ENCODE results near the gene SPINT3.

The SPINT3 gene

DNA sequence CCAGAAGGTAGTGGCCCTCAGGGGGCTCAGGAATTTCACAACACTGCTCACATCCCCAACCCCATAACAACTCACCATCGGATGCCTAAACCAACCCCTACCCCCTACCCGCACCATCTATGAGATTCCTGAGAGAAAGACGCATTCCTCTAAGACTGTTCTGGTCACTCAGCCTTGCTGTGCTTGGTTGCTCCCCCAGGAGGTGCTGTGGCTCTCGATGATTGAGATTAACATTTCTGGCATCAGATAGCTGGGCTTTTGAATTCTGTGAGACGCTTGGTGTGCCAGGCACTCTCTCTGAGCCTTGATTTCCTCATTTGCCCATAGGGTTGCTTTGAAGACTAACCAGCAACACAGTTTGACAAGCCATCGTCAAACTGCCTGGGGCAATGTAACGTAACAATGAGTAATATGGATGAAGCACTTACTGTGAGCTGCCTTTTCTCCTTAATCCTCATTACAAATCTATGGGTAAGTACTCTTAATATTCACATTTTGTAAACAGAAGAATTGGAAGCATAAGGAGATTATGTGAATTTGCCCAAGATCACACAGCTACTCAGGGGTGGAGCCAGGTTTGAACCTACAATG is 22.9 kb upstream of the SPINT3 start:
- Histone ChIP-seq H3K36me3 (ENCODE audit: control insufficient read depth, insufficient read depth, low read length, severe bottlenecking) (no peaks in the 10 kb centered on the region), H3K4me3 (ENCODE audit: low read length) (no peak overlapping the region), H3K27me3 (replicated peaks; ENCODE audit: control insufficient read depth, insufficient read depth, low read length) (peaks cover 84% of the 10 kb centered on the region), H3K4me1 (ENCODE audit: control insufficient read depth, insufficient read depth, low read length) (no peaks in the 10 kb centered on the region), H3K9ac (ENCODE audit: low read length) (no peak overlapping the region), H3K9me3 (ENCODE audit: control insufficient read depth, low read length) (no peaks in the 10 kb centered on the region)
- peak; percentile 1 for DNase-seq (ENCODE audit: low read depth)

DNA sequence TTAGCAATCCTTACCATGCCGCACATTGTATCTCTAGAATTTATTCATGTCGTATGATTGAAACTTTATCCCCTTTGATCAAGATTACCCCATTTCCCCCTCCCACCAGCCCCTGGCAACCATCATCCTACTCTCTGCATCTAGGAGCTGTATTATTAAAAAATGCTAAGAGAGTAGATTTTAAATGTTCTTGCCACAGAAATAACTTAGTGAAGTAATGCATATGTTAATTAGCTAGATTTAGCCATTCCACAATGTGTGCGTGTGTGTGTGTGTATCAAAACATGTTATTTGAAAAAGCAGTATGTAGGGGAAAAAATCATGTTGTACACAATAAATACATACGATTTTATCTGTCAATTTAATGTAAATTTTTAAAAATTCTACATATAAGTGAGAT is 11.9 kb upstream of the SPINT3 start:
- Histone ChIP-seq H3K9ac (ENCODE audit: low read length) (no peak overlapping the region), H3K4me1 (ENCODE audit: control insufficient read depth, insufficient read depth, low read length) (no peaks in the 10 kb centered on the region), H3K9me3 (ENCODE audit: control insufficient read depth, low read length) (no peaks in the 10 kb centered on the region), H3K4me3 (ENCODE audit: low read length) (no peak overlapping the region), H3K36me3 (ENCODE audit: control insufficient read depth, insufficient read depth, low read length, severe bottlenecking) (no peaks in the 10 kb centered on the region), H3K27me3 (replicated peaks; ENCODE audit: control insufficient read depth, insufficient read depth, low read length) (peaks cover 41% of the 10 kb centered on the region)
- no peak for DNase-seq (ENCODE audit: low read depth)

DNA sequence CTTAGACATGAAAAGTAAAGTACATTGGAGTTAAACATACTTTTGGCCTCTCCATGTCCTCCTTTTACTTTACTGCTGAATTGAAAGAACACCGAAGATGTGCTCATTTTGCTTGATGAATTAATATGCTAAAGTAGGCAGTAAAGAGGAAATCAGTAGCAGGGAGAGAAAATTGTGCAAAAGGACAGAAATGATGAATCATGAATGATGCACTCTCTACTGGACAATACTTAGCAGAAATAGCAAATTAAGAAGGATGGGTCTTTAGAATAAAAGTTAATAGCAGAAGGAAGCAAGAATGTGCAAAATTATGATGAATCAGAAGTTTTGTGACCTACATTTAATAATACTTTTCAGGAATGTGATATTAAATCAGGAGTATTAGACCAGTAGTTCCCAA is 8.4 kb upstream of the SPINT3 start:
- no peak for DNase-seq (ENCODE audit: low read depth)
- H3K27me3 ChIP-seq (replicated peaks; ENCODE audit: control insufficient read depth, insufficient read depth, low read length): peaks cover 31% of the 10 kb centered on the region
- H3K4me3 ChIP-seq (ENCODE audit: low read length): no peak overlapping the region
- no peaks in the 10 kb centered on the region for H3K4me1 ChIP-seq (ENCODE audit: control insufficient read depth, insufficient read depth, low read length)
- no peaks in the 10 kb centered on the region for H3K36me3 ChIP-seq (ENCODE audit: control insufficient read depth, insufficient read depth, low read length, severe bottlenecking)
- H3K9me3 ChIP-seq (ENCODE audit: control insufficient read depth, low read length): peaks cover 5% of the 10 kb centered on the region
- no peak overlapping the region for H3K9ac ChIP-seq (ENCODE audit: low read length)

DNA sequence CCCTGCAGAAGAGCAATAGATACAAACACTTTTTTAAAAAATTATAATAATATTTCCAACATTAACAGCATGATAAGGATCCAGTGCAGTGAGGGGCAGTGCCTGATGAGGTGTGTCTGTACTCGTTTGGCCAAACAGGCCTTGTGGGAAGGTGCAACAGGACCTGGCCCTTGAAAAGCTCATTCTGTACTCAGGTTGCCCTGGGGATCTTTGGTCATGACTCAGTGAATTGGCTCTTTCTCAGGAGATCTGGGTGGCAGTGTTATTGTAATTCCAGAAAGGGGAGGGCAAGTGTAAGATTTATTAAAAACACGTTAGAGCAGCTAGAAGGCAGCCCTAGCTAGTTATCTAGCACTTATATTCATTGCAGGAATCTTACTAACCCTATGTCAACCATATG is 2.9 kb upstream of the SPINT3 start:
- DNase-seq (ENCODE audit: low read depth): no peak
- H3K9ac ChIP-seq (ENCODE audit: low read length): no peak overlapping the region
- no peak overlapping the region for H3K4me3 ChIP-seq (ENCODE audit: low read length)
- peaks cover 5% of the 10 kb centered on the region for H3K9me3 ChIP-seq (ENCODE audit: control insufficient read depth, low read length)
- H3K4me1 ChIP-seq (ENCODE audit: control insufficient read depth, insufficient read depth, low read length): peaks cover 11% of the 10 kb centered on the region
- H3K27me3 ChIP-seq (replicated peaks; ENCODE audit: control insufficient read depth, insufficient read depth, low read length): peaks cover 33% of the 10 kb centered on the region
- H3K36me3 ChIP-seq (ENCODE audit: control insufficient read depth, insufficient read depth, low read length, severe bottlenecking): no peaks in the 10 kb centered on the region

- Histone ChIP-seq H3K27me3 (replicated peaks; ENCODE audit: control insufficient read depth, insufficient read depth, low read length) (peaks cover 23% of the 10 kb centered on the region), H3K4me1 (ENCODE audit: control insufficient read depth, insufficient read depth, low read length) (peaks cover 16% of the 10 kb centered on the region), H3K9me3 (ENCODE audit: control insufficient read depth, low read length) (no peaks in the 10 kb centered on the region), H3K36me3 (ENCODE audit: control insufficient read depth, insufficient read depth, low read length, severe bottlenecking) (no peaks in the 10 kb centered on the region), H3K4me3 (ENCODE audit: low read length) (no peak overlapping the region), H3K9ac (ENCODE audit: low read length) (no peak overlapping the region)
- no peak for DNase-seq (ENCODE audit: low read depth)
Observed at GRCh38 chr20:45510242-45510862, 5.1 kb downstream of the SPINT3 start.

DNA sequence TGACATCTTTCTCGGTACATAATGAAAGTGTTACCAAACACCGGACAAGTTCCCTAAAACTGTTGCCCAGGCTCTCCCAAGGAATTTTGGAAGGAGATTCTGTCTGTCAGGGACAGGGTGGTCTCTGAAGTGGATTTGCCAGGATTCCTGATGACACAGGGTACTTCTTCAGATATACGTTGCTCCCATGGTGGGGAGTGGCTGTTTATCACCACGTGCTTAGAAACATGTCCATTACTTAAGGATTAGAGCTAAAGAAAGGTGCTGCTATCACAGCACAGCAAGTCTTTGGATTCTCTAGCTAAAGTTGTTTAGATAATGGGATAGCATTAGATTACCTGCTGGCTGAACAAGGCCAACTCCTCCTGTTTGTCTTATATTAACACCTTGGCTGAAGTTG is 6.3 kb downstream of the SPINT3 start:
- no peak overlapping the region for H3K9ac ChIP-seq (ENCODE audit: low read length)
- no peak for DNase-seq (ENCODE audit: low read depth)
- no peak overlapping the region for H3K4me3 ChIP-seq (ENCODE audit: low read length)
- peaks cover 16% of the 10 kb centered on the region for H3K4me1 ChIP-seq (ENCODE audit: control insufficient read depth, insufficient read depth, low read length)
- no peaks in the 10 kb centered on the region for H3K9me3 ChIP-seq (ENCODE audit: control insufficient read depth, low read length)
- H3K27me3 ChIP-seq (replicated peaks; ENCODE audit: control insufficient read depth, insufficient read depth, low read length): peaks cover 21% of the 10 kb centered on the region
- no peaks in the 10 kb centered on the region for H3K36me3 ChIP-seq (ENCODE audit: control insufficient read depth, insufficient read depth, low read length, severe bottlenecking)

GRCh38 chr20:45508068-45508886 is 7.1 kb downstream of the SPINT3 start:
- Histone ChIP-seq H3K4me3 (ENCODE audit: low read length) (no peak overlapping the region), H3K9me3 (ENCODE audit: control insufficient read depth, low read length) (no peaks in the 10 kb centered on the region), H3K9ac (ENCODE audit: low read length) (no peak overlapping the region), H3K36me3 (ENCODE audit: control insufficient read depth, insufficient read depth, low read length, severe bottlenecking) (no peaks in the 10 kb centered on the region), H3K4me1 (ENCODE audit: control insufficient read depth, insufficient read depth, low read length) (peaks cover 16% of the 10 kb centered on the region), H3K27me3 (replicated peaks; ENCODE audit: control insufficient read depth, insufficient read depth, low read length) (peaks cover 18% of the 10 kb centered on the region)
- DNase-seq (ENCODE audit: low read depth): no peak

- no peaks in the 10 kb centered on the region for H3K36me3 ChIP-seq (ENCODE audit: control insufficient read depth, insufficient read depth, low read length, severe bottlenecking)
- H3K4me1 ChIP-seq (ENCODE audit: control insufficient read depth, insufficient read depth, low read length): peaks cover 16% of the 10 kb centered on the region
- no peak overlapping the region for H3K4me3 ChIP-seq (ENCODE audit: low read length)
- no peaks in the 10 kb centered on the region for H3K9me3 ChIP-seq (ENCODE audit: control insufficient read depth, low read length)
- DNase-seq (ENCODE audit: low read depth): no peak
- no peak overlapping the region for H3K9ac ChIP-seq (ENCODE audit: low read length)
- peaks cover 18% of the 10 kb centered on the region for H3K27me3 ChIP-seq (replicated peaks; ENCODE audit: control insufficient read depth, insufficient read depth, low read length)
Observed at GRCh38 chr20:45507011-45507820, 8.2 kb downstream of the SPINT3 start.

GRCh38 chr20:45506398-45506797 is 9.0 kb downstream of the SPINT3 start:
- Histone ChIP-seq H3K4me1 (ENCODE audit: control insufficient read depth, insufficient read depth, low read length) (peaks cover 16% of the 10 kb centered on the region), H3K9ac (ENCODE audit: low read length) (no peak overlapping the region), H3K36me3 (ENCODE audit: control insufficient read depth, insufficient read depth, low read length, severe bottlenecking) (no peaks in the 10 kb centered on the region), H3K9me3 (ENCODE audit: control insufficient read depth, low read length) (no peaks in the 10 kb centered on the region), H3K4me3 (ENCODE audit: low read length) (no peak overlapping the region), H3K27me3 (replicated peaks; ENCODE audit: control insufficient read depth, insufficient read depth, low read length) (peaks cover 18% of the 10 kb centered on the region)
- DNase-seq (ENCODE audit: low read depth): no peak

DNA sequence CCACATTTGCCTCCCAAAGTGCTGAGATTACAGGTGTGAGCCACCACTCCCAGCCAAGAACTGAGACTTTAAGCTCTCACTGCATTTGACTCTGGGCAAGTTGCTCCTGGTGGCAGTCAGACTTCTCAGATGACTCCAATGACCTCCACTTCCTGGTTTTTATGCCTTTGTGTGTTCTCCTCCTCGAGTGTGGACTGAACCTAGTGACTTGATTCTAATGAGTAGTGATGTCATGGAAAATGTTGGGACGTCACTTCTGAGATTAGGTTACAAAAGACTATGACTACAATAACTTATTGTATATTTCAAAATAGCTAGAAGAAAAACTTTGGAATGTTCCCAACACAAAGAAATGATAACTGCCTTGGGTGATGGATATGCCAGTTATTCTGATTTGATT is 12.0 kb downstream of the SPINT3 start:
- no peak for DNase-seq (ENCODE audit: low read depth)
- no peaks in the 10 kb centered on the region for H3K9me3 ChIP-seq (ENCODE audit: control insufficient read depth, low read length)
- no peak overlapping the region for H3K9ac ChIP-seq (ENCODE audit: low read length)
- H3K4me1 ChIP-seq (ENCODE audit: control insufficient read depth, insufficient read depth, low read length): peaks cover 15% of the 10 kb centered on the region
- H3K36me3 ChIP-seq (ENCODE audit: control insufficient read depth, insufficient read depth, low read length, severe bottlenecking): no peaks in the 10 kb centered on the region
- H3K27me3 ChIP-seq (replicated peaks; ENCODE audit: control insufficient read depth, insufficient read depth, low read length): peaks cover 35% of the 10 kb centered on the region
- H3K4me3 ChIP-seq (ENCODE audit: low read length): no peak overlapping the region

- Histone ChIP-seq H3K4me3 (ENCODE audit: low read length) (no peak overlapping the region), H3K9ac (ENCODE audit: low read length) (no peak overlapping the region), H3K4me1 (ENCODE audit: control insufficient read depth, insufficient read depth, low read length) (peaks cover 15% of the 10 kb centered on the region), H3K27me3 (replicated peaks; ENCODE audit: control insufficient read depth, insufficient read depth, low read length) (peaks cover 29% of the 10 kb centered on the region), H3K9me3 (ENCODE audit: control insufficient read depth, low read length) (no peaks in the 10 kb centered on the region), H3K36me3 (ENCODE audit: control insufficient read depth, insufficient read depth, low read length, severe bottlenecking) (no peaks in the 10 kb centered on the region)
- DNase-seq (ENCODE audit: low read depth): no peak
Observed at GRCh38 chr20:45502561-45502960, 12.9 kb downstream of the SPINT3 start.
